GM21528 (cell line): ENCODE results near the gene IFITM2.
"Not testable (repeated sequence)": the region's sequence is repeated elsewhere in the genome, so short reads cannot be mapped to it uniquely, and the experiment has no call there.

Source experiments
- ATAC-seq: cut with Tn5 transposase; IDR thresholded peaks from one replicate; pipeline ENCODE4 v1.9.1; 2021; ENCODE audit warnings: mild to moderate bottlenecking, moderate library complexity; ENCODE audit not compliant: unreplicated experiment, low FRiP score

Gene IFITM2

DNA sequence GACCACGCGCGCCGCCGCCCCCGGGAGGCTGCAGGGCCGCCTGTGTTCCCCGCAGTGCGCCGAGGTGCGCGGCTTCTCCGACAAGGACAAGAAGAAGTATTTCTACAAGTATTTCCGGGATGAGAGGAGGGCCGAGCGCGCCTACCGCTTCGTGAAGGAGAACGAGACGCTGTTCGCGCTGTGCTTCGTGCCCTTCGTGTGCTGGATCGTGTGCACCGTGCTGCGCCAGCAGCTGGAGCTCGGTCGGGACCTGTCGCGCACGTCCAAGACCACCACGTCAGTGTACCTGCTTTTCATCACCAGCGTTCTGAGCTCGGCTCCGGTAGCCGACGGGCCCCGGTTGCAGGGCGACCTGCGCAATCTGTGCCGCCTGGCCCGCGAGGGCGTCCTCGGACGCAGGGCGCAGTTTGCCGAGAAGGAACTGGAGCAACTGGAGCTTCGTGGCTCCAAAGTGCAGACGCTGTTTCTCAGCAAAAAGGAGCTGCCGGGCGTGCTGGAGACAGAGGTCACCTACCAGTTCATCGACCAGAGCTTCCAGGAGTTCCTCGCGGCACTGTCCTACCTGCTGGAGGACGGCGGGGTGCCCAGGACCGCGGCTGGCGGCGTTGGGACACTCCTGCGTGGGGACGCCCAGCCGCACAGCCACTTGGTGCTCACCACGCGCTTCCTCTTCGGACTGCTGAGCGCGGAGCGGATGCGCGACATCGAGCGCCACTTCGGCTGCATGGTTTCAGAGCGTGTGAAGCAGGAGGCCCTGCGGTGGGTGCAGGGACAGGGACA is 26.7 kb upstream of the IFITM2 start:
- no peak for ATAC-seq

DNA sequence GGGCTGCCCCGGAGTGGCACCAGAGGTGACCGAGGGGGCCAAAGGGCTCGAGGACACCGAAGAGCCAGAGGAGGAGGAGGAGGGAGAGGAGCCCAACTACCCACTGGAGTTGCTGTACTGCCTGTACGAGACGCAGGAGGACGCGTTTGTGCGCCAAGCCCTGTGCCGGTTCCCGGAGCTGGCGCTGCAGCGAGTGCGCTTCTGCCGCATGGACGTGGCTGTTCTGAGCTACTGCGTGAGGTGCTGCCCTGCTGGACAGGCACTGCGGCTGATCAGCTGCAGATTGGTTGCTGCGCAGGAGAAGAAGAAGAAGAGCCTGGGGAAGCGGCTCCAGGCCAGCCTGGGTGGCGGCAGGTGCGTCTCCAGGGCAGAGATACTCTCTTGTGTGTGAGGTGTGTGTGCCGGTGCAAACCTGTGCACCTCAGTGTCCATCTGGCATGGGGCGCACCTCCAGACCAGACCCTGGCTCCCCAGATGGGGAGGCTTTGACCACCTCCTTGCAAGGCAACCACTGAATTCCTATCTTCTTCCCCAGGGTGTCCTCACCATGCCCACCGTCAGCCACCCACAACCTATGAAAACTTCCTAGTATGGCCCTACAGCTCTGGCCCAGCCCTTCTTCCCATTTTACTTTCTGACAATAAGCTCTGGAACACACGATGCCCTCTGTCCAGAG is 26.0 kb upstream of the IFITM2 start:
- ATAC-seq, result no peak

DNA sequence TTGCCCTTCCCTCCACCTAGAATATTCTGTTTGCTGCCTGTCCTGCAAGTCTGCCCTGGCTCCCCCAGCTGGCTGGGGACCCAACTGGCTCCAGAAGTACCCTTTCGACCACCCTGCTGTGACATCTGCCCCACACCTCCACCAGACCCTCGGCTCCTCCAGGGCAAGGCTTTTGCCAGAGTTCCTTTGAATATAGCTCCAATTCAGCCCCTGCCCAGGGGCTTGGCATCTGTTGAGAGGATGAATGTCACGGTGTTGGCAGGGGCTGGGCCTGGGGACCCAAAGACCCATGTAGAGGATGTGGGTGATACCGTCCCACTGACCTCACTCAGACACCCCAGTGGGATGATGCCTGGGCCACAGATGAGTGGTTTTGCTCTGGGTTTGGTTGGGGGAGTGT is 25.4 kb upstream of the IFITM2 start:
- no peak for ATAC-seq

DNA sequence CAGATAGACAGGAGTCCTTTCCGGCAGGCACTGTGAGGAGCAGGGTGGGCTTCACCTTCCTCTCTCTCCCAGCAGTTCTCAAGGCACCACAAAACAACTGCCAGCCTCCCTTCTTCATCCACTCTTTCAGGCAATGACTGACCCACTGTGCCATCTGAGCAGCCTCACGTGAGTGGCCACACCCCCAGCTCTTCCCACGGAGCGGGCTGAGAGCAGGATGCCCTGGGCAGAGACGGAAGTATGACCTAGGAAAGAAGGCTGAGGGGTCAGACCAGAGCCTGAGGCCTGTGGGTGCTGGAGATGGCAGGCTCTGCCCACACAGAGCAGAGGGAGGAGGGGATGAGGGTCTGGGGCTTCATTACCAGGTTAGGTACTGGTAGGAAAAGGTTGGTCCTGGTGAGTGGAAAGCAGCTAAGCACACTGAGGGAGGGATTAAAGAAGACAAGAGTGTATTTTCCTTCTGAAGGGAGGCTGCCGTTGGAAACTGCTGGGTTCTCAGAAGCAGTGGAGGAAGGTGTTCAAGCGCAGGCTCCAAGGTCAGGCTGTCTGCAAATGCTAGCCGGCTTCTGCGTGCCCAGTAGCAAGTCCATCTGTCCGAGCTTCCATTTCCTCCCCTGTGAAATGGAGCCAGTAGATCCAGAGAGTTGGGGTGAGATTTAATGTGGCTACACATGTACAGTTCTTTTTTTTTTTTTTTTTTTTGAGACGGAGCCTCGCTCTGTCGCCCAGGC is 24.8 kb upstream of the IFITM2 start:
- ATAC-seq, result no peak

DNA sequence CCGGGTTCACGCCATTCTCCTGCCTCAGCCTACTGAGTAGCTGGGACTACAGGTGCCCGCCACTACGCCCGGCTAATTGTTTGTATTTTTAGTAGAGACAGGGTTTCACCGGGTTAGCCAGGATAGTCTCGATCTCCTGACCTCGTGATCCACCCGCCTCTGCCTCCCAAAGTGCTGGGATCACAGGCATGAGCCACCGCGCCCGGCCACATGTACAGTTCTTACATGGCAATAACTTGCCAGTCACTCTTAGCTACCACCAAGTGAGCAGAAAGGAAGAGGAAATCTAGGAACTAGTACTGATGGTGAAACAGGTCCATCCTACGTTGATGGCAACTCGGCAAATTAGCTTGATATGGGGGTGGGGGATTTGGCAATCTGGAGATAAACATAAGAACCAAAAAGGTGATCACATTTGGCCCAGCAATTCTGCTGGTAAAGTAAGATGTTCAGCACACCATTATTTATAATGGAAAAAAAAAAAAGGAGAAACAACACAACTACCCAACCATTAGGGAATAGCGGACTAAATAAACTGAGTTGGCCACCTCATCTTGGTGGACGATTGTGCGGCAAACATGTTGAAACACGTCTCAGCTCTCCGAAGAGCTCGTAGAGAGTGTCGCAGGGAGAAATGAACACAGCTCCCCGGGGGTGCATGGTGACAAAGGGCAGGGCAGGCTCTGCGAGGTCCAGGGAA is 24.1 kb upstream of the IFITM2 start:
- no peak for ATAC-seq

DNA sequence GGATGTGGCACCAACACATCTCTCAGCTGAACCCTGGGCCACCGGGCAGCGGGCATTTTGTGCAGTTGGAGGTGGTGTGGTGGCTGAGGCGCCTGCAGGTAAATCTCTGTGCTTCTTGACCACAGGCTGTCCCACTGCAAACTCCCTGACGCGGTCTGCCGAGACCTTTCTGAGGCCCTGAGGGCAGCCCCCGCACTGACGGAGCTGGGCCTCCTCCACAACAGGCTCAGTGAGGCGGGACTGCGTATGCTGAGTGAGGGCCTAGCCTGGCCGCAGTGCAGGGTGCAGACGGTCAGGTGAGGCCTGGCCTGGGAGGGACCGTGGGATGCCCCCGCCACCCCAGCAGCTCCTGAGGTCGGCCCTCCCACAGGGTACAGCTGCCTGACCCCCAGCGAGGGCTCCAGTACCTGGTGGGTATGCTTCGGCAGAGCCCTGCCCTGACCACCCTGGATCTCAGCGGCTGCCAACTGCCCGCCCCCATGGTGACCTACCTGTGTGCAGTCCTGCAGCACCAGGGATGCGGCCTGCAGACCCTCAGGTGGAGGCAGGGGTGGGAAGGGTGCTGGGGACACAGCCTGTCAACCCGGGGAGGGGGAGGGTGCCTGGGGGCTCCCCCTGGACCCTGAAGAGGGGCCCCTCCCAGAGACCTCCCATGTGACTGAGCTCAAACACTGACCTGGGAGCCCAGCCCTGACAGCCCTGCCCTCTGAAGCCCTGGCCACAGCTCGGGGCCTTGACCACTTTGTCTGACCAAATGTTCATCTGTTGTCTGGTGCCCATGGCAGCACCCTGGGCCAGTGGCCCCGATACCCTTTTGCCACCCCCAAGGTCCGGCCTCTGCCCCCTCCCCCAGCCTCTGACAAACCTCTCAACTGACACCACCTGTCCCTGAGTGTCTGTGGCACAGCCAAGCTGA is 23.3 kb upstream of the IFITM2 start:
- no peak for ATAC-seq

DNA sequence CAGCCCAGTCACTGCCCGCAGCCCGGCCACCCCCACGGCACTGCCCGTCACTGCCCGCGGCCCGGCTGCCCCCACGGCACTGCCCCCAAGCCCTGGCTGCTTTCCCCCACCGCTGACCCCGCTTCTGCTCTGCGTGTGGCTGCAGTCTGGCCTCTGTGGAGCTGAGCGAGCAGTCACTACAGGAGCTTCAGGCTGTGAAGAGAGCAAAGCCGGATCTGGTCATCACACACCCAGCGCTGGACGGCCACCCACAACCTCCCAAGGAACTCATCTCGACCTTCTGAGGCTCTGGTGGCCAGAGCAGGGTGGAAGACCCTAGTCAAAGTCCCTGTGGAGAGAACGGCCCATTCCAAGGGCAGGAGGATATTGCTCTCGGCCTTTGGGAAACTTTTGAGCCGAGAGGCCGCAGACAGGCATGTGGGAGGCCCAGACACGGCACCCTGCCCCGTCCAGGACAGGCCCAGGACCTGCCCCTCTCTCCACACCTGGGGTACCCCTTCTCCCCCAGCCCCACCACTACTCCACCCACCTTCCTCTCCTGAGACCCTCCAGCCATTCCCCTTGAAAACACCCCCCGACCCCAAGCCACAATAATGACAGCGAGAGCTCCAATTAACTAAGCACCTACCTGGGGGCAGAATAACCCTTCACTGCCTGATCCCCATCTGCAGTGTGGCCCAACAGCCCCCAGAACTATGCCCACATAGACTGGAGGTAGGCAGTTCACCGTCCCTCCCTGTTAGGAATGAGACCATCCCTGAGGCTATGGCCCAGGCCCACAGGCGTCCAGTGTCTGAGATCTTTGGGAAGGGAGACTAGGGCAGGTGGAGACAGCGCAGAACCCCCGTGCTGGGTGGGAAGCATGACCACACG is 22.4 kb upstream of the IFITM2 start:
- ATAC-seq, result no peak

DNA sequence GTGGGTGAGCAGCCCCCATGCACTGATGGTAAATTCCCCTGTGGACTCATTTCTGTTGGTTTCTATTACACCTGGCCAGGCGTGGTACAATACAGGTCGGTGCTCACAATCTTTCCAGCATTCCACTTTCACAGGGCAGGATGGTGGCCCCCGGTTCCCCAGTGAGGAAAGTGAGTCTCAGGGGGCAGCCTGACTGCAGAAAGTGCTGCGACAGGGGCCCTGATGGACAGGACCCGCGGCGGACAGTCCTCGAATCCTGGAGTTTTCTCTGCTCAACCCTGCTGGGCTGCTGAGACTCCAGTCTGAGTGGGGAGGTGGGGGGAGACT is 21.8 kb upstream of the IFITM2 start:
- ATAC-seq, result no peak

DNA sequence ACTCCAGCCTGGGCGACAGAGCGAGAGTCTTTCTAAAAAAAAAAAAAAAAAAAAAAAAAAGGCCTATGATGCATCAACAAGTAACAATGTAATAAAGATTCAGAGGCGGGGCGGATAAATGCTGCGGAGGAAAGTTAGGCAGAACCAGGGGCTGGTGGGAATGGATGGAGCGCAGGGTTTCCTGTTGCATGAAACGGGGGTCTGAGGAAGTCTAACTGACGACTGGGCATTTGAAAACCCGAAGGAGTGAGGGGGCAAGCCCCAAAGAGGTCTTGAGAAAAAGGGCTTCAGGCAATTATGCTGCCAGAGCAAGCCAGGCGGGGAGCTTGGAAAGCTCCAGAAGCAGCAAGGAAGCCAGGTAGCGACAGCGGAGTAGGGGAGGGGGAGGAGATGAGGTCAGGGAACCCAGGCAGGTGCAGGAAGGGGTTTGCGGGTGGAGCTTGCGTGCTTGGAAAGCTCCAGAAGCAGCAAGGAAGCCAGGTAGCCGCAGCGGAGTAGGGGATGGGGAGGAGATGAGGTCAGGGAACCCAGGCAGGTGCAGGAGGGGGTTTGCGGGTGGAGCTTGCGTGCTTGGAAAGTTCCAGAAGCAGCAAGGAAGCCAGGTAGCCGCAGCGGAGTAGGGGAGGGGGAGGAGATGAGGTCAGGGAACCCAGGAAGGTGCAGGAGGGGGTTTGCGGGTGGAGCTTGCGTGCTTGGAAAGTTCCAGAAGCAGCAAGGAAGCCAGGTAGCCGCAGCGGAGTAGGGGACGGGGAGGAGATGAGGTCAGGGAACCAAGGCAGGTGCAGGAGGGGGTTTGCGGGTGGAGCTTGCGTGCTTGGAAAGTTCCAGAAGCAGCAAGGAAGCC is 20.4 kb upstream of the IFITM2 start:
- ATAC-seq, result not testable (repeated sequence)

DNA sequence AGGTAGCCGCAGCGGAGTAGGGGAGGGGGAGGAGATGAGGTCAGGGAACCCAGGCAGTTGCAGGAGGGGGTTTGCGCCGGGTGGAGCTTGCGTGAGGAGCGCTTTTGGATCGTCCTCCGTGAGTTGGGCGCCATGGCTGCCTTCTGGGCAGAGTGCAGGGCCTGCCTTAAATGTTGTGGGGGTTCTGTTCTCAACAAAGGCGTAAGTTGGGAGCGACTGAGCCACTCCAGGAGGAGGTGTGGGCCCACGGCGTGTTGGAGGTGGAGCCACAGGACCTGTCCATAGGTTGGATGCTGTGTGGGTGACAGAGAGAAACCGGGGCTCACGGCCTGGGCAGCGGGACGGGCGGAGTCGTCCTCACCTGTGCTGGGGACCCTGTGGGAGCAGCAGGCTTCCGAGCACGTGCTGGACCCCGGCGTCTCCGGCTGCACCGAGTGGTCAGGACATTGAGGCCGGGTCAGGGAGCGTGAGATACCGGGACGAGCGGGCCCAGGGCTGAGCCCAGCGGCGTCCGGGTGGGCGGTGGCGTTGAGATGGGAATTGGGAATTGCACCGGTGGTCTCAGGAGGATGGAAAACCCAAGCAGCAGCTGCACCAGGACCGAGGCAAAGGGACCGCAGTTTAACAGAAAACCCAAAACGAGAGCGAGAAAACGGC is 19.7 kb upstream of the IFITM2 start:
- ATAC-seq, result no peak

DNA sequence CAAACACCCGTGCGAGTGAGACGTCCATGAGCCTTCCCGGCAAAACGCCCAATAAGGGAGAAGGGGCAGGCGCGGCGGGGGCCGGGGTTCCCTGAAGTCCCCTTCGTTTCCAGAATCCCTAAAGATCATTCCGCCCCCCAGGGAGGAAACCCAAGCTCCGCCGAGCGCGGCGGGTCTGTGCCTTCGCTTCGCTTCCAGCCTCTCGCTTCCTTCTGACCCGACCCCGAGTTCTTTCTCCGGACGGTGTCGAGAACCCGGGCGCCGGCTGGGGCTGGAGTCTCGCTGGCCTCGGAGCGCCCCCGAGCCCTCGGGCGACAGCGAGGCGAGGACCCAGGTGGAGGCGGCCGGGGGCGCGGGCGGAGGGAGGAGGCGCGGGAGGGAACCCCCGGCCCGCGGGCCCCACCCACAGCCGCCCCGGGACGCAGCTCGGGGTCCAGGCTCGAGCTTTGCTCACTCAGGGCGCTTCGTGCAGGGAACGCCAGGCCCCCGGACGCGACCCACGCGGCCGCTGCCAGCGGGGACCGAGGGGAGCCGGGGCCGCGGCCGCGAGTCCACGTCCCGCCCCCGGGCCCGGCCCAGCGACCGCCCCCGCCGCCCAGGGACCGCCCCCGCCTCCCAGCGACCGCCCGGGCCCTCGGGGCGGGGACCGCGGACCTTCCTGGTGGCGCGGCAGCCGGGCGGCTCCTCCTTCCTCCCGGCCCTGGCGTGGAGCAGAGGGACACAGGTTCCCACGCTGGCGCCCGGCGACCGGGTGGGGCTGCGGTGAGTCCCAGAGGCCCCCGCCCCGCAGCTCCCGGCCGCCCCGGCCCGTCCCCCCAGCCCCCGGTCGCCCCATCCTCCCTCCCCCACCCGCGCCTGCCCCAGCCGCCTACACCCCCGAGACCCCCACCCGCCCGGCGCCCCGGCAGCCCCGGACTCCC is 18.9 kb upstream of the IFITM2 start, which contains the start of gene PGGHG:
Gene PGGHG, plus strand, starts transcription at position 649 of the 920 bp plus-strand sequence. CDS start 691 bp downstream, outside the sequence.
- peak; percentile 64 for ATAC-seq

DNA sequence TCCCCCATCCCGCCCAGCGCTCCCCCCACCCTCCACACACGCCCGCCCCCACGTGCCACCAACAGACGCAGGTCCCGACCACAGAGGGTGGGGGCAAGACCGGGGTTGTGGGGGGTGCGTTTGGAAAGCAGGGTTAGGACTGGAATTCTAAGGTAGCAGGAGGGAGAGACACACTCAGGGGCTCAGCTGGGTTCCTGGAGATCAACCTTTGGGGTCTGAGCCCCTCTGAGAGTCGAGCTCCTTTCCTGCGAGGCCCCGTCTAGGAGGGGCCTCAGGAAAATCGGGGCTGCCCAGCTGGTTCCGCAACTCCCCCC is 18.3 kb upstream of the IFITM2 start:
- ATAC-seq, result no peak

DNA sequence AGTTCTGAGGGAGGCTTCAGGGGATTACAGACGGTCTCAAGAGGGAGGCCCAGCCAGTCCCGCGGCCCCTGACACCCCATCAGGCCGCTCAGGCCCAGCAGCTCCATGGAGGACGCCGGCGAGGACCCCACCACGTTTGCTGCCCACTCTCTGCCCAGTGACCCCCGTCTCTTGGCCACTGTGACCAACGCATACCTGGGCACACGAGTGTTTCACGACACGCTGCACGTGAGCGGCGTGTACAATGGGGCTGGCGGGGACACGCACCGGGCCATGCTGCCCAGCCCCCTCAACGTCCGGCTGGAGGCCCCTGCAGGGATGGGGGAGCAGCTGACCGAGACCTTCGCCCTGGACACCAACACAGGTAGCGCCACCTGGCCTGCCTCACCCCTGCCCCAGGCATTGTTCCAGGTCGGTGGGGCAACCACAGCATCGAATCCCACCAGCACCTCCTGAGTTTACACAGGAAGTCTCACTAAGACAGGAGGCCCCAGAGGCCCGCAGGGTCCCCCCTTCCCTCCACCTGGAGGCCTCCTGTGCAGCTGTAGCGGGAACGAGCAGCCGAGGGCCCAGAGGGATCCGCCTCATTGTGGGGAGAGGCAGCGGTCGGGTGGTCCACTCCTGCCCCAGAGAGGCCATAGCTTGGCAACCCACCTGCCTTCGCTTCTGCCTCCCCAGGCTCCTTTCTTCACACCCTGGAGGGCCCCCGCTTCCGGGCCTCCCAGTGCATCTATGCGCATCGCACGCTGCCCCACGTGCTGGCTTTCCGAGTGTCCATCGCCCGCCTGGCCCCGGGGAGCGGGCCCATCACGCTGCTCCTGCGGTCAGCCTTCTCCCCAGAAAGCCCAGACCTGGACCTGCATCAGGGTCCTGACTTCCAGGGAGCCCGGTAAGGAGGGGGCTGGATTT is 17.6 kb upstream of the IFITM2 start:
- no peak for ATAC-seq

DNA sequence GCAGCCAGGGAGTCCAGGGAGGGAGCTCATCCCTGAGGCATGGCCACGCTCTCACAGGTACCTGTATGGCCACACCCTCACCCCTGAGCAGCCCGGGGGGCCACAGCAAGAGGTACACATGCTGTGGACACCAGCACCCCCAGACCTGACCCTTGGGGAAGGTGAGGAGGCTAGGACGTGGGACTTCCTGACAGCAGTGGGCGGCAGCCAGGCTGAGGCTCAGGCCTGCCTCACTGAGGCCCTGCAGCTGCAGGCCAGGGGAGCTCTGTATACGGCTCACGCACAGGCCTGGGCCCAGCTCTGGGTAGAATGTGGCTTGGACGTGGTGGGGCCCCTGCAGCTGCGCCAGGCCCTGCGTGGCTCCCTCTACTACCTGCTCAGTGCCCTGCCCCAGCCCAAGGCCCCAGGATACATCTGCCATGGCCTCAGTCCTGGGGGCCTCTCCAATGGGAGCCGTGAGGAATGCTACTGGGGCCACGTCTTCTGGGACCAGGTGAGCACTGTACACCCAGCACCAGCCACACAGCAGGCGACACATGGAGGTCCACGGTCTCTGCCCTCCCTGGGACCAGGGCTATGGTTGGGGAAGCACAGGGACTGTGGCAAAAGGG is 16.9 kb upstream of the IFITM2 start:
- ATAC-seq, result no peak
